Stimulated activated CD4-positive, alpha-beta T cell treated with anti-CD3 and anti-CD28 coated beads, TNF-alpha, amount 100 ng/mL, for 1 hour (primary cell): ENCODE measurements around the gene MAGI1.

Experiments used
- DNase-seq, 3 donors: peaks; one replicate each; pipeline ENCODE4 v3.0.0-alpha.2; 2020; ENCODE audit warnings: low read depth in 3 of 3, low spot score in 1 of 3

The MAGI1 gene

DNA sequence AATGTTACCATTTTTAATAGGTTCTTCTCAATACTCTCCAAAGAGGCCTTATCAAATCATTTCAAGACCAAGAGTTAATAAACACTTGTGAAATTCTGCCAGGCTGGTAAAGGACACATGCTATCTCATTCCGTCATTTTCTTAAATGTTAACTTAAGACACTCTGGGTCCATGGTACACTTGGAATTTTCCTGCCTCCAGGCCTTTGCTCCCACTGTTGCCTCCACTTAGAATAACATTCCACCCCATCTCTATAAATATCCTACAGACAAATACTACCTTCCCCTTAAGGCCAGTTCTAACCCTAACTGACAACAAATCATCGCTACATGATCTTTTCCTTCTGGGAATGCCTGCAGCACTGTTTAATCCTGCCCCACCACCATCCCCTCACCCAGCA, 24.1 kb downstream of the MAGI1 start:
- DNase-seq = no peak

DNA sequence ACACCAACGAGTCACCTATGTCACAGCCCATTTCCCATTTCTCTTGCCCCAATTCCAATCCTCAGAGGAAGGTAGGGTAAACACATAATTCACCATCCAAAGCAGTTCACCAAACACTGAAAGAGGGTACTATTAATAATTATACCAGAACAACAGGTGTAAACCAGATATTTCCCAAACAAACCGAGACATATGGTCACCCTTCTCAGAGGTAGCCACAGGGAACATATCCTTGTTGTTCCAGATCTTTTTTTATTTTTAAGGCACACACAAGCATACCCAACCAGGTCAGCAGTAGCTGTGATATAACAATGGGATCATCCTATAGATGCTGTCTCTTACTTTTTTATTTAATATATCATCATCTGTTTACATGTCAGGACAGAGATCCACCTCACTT, 24.7 kb downstream of the MAGI1 start:
- no peak for DNase-seq

DNA sequence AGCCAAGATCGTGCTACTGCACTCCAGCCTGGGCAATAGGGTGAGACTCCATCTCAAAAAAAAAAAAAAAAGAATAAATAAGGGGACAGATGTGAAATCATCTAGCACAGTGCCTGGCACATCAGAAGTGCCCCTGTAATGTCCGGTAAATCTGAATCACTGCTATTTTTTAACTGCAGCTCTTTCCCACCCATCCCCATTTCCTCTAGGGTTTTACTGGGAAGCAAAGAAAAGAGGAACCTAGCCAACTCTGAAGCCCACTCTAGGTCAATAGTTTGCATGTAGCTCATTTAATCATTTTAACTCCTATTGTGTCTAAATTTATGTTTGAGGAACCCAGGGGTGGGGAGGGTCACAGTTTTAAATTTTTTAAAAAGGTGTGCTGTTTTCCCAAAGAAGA, 26.0 kb downstream of the MAGI1 start:
- no peak for DNase-seq

DNA sequence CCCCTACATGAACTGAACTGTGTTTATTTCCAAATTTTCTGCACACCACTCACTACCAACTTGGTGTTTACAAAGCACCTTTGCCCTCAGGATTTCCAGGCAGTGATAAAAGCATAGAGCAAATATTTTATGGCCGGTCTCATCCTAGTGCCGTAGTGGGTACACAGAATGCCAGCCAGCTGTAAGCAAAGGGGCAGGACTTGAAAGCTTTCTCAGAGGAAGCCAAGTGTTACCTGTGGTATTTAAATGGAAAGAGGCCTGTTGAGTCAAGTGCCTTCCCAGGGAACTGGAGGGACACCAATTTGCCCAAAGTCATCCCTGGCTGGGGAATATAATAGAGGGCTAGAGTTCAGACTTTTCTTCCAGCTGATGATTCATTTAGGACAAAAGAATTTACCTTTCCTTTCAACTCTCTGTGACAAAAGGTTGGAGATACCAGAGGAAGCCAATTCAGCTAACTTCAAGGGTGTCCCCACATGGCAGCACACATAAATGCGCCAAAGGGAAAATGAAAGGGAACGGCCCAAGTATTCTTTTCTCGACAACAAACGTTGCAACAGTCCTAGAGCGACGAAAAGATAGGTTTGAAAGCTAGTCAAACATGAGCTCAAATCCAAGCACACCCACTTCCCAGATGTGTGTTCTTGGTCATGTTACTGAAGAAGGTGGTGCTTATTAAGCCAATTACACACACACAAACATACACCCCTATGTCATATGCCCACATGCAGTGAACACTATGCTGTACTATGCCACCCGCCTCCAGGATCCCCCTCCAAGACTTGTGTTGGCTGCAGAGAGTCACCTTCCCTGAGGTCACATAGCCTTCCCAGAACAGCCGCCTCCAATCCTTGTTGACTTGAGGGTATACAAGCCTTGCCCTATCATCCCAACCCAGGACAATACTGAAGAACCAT, 27.7 kb downstream of the MAGI1 start:
- DNase-seq = no peak

DNA sequence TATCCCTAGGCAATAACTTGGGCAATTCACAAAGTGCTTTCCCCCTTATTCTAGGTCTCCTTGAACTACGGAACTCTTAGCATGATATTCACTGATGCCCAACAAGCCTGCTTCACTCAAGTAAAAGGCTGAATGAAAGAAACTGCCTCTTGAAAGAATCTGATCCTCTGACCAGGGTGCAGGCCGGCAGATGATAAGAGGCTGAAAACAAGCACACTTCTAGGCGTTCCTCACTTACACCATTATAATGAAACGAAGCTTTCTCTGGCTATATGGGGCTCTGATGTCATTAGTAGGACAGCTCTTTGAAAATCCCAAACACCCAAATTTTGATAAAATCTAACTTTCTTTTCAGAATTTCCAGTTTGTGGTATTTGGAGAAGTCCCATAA, 28.4 kb downstream of the MAGI1 start:
- DNase-seq = no peak

DNA sequence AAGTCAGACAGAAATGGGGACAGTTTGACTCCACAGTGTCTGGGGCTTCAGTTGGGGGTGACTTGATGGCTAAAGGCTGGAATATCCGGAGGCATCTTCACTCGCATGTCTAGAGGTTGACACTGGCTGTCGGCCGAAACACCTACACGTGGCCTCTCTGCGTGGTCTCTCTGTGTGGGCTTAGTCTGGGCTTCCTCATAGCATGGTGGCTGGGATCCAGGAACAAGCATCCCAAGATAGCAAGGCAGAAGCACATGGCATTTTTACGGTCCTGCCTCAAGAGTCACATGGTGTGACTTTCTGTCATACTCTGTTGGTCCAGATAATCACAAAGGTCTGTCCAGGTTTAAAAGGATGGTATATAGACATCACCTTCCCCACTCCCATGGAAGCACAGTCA, 34.5 kb downstream of the MAGI1 start:
- DNase-seq = no peak

DNA sequence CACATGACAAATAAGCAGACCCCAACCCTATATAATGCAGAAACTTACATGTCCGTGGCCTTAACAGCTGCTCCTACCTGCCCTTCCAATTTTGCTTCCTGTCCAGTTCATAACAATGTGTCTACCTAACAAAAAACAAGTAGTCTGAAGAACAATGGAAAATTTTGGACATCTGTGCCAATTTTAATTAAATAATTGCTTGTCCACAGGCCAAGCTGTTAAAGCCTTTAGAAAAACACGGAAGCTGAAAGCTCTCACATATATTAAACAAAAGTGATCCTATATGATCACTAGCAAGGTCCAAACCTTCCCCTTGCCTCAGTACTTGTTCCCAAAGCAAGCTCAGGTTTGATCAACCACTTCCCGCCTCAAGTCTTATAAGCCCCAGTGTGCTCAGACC, 37.1 kb downstream of the MAGI1 start:
- no peak for DNase-seq

DNA sequence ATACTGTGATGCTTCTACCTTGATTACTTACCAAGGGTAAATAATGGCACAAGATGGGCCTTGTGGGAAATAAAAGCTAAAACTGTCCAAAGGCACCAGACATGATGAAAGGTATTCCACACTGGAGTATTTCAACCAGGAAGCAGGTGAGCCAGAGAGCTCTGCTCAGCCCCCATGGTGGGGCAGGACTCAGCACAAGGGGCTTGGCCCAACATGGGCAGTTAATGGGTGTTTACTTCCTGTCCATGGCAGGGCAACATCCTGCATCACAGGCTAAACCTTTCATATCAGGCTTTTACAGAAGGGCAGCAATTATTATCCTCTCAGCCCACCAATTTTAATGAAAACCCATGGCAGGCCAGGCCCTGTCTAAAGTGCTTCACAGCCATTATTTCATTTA, 38.2 kb downstream of the MAGI1 start:
- no peak for DNase-seq

DNA sequence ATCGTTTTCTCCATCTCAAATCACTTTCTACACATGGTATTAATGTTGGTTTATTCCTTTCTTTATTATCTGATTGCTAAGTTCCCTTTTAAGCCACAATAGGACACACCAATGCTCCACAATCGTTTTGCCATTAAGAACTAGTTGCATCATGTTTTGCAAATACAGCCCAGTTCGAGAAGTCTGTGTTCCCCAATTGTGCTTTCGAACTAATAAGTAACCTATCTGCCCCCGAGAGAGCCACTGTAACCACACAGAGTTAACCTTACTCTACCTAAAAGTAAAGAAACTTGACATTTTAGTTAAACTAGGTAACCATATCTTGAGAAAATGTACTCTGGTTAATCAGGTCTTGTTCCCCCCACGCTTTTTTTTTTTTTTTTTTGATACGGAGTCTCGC, 39.1 kb downstream of the MAGI1 start:
- no peak for DNase-seq

DNA sequence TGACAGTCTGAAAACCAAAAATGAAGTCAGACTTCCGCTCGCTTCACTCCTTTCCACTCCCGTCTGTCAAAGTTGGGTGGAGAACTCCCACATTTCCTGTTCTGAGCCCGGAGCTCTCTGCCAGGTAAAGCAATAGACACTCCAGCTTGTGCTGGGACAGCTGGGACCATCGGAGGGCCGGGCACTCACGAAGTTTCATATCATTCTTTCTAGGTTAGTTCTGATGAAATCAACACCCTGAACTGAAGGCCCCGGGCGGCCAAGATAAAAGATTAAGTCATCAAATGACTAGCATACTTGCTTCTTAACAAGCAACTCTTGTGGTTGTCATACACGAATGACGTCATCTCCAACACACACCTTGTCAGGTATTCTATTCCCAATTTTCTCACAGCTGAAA, 42.1 kb downstream of the MAGI1 start:
- DNase-seq = no peak

DNA sequence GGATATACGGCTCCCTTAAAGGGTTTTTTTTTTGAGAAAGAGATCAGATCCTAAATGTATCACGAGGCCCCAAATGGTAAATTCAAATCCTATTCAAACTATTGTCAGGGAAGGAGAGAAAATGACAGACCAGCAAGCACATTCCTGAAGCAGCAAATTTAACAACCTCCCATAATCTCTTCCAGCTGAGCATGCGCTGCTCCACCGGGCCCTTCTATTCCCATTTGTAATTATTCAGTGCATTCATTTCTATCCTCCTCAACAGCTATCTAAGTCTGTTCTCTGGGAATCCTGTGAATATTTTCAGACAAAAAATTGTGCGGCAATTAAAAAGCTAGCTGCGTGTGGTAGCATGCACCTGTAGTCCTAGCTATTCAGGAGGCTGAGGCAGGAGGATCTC, 43.2 kb downstream of the MAGI1 start:
- no peak for DNase-seq

DNA sequence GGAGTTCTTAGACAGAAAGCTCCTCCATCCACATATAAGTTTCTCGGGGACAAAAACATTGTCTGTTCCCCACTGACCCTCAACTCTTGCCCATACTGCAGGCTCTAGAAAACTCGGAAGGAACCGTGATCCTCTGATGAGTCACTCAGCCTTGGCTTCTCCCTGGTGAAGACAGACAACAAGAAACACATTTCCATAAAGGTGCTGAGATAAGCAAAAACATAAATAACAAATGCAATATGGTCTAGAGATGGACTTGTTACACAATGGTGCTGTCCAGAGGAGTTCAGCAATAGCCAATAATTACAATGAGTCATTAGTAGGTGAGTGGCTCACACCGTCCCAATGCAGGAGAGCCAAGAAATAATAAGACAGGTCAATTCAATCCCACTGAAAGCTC, 43.7 kb downstream of the MAGI1 start:
- no peak for DNase-seq

DNA sequence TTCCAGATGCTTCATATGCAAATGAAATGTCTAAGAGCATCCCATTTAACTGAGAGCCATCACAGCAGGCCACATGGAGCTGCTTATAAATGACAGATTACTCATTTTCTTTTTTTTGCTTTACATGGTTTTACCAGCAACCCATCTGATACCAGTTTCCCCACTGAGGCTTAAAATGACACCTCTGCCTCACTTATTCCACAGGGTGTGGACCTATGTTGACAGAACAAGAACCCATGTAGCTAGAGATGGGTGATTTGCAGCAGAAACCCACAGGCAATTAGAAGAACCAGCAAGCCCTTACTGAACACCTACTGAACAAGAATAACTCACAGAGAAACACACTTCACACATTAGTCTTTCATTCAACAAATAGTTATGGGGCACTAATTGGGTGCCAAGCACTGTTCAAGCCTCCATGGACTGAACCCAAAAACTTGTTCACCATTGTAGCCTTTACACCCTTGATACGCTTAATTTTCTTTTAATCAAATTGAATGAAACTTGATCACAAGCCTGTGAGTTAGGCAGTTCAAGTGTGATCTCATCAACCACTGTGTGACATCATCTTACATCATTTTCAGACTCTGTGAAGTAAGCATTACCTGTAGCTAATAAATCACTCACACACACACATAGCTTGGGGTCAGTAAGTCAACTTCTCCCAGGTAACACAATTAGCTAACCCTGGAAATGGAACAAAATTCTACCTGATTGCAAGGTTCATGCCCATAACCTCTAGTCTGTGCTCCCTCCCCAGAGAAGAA, 45.4 kb downstream of the MAGI1 start:
- DNase-seq = no peak

DNA sequence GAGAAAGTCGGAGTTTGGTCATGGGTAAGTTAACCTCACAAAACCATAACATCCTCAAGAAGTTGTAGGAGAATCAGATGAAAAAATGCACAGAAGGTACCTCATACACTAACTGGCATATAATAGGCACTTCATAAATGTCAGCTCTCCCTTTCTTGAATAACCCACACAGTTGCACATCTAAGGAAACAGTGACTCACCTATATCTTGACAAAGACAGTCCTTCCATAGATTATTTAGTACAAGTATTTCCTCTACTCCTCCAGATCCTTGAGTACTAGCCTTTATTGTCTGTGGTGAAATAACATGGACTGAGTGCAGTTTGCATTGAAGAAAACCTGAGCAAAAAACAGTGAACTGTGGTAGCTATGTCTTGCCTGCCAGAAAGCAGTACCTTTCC, 46.6 kb downstream of the MAGI1 start:
- no peak for DNase-seq

DNA sequence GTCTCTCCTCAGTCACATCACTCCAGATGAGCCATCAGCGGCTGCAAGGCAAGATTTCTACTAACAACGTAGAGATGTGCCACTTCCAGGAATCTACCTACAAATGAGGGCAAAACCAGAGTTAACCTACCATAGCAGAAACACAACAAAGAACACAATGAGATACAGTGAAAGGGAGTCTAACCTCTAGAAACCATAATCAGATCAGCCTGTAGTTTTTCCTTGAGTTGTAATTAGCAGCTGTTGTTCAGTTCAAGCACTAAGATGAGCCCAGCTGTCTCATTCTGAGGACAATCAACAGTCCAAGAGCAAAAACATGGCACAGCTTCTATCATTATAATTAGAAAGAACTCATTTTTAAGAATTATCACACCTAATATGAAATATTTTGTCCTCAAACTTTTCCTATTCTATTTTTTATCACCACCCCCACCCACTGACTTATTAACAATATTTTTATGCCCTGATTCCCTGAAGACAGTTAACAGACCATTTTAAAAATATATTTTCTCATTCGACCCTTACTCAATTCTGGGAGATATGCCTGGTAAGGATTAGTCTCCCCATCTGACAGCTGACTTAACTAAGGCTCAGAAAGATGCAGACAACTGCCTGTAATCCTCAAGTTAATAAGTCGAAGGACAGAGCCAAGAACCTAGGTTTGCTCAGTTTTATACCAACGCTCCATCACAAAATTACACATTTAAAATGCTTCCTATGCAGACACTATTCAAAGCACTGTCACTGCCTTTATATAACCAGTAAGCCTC, 50.1 kb downstream of the MAGI1 start:
- DNase-seq = no peak

DNA sequence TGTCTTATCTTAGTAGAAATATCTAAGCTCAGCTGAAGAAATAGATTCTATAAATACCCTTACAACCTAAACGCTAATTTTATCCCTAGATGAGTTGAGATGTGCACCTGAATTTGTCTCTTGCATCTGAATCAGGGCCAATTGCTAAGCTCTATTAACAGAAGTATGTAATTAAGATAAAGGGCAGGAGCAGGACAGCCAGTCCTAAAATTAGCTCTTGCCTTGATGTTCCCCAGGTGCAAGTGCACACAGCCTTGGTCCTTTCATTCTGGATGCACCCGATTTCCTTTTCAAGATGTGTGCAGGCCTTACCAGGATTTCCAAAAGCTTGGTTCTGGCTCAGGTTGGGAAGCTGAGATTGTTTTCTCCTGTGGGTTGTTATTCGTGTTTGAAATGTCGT, 52.4 kb downstream of the MAGI1 start:
- DNase-seq = no peak

DNA sequence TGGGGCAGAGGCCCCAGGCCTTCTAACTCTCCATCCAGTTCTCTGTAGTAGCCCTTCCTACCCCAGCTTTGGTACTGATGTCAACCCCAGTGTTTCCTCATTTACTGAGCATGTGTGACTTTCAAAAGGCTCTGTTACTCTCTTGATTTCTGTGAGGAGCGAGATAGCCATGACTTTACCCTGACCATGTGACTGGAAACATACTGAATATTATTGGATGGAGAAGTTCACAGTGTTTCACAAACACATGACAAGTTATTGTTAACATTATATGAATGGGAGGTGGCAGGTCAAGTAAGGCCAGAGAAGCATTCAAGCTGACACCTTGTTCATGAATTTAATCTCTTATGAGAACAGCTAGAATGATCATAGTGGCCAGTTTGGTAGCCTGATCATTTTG, 53.7 kb downstream of the MAGI1 start:
- DNase-seq = no peak

DNA sequence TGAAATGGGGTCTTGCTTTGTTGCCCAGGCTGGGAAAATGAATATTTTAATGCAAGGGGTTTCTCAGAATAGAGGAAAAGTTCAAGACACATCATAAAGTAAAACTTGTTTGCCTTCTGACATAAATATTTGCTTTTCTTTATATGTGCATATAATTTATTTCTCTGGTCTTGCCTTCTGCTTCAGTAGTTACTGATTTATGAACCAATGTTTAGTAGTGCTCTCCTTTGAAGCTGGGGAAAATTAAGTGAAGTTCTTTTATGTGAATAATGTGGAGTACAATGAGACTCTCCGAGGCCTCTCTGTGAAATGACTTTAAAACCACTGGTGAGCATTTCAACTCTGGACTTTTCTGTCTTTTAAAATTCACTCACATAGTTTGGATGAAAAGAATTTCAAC, 55.6 kb downstream of the MAGI1 start:
- DNase-seq = no peak

DNA sequence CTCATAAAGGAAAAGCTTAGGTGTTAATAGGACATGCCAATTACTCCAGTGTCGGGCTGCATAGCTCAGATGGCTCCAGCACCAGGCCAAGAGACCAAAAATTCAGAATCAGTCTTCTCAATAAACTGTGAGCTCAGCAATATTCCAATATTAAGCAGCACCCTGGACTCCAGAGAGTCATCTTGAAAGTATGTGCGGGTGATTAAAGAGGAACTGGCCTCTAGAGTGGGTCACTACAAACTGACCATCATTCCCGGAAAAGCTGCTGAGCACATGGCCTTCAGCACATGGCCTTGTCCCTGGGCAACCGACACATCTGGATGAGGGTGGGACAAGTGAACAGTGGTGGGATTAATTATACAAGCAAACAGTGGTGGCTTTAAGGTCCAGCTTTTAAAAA, 59.0 kb downstream of the MAGI1 start:
- no peak for DNase-seq

DNA sequence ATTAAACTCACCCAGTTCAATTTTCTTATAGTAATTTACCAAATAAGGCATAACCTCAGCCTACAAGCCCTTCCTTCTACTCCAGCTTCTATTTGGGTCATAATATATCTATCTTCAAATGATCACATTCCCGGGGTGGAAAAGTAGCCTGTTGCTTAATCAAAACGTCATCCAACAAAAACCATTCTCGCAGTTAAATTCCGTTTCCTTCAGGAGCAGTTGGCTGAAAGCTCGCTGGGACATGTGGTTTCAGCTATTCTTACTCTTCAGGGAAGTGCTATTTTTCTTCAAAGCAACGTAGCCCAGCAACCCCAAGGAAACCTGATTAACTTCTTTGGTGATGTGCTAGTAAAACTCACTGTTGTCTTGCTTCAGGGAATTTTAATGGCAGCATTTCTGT, 59.6 kb downstream of the MAGI1 start:
- no peak for DNase-seq

DNA sequence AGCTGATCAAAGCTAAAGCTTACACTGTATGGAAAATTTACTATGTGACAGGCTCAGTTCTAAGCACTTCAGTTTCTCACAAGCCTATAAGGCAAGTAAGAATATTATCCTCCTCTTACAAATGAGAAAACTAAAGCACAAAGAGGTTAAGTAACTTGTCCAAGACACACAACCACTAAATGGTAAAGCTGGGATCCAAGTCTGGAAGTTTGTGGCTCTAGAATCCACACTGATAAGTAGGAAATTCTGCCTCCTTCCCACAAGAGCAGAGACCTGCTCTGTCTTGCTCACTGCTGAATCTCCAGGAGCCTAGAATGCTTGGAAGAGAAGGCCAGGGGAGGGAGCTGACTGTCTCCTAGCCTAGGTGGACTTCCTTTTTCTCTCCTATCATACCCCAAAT, 60.6 kb downstream of the MAGI1 start:
- no peak for DNase-seq

DNA sequence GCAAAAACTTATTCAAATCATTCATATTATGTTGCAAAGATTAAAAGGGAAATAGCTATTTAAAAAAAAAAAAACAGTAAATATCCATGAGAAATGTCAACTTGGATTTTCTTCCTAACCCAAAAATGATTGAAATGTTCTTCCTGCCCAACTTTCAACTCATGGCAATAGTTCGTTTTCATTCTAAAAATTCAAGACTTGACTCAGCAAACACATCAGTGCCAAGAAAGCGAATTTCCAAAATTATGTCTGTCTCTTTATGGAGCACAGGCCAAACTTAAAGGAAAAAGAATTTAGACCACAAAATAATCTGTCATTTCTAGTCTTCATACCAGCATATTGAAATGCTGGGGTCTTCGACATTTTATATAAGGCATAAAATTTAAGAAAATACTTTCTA, 63.7 kb downstream of the MAGI1 start:
- no peak for DNase-seq
